Bronchial epithelial cell (primary cell): ENCODE results near the gene HYAL2. TPM values are rescaled to one million over a fixed set of nuclear protein-coding genes. Genes with fewer than 3 reads are reported as not detected.
A peak's percentile ranks its signal among the peaks of the same experiment; 100 is the strongest.

ENCODE experiments used
- DNase-seq: peaks from one replicate; pipeline ENCODE4 v3.0.0-alpha.2; 2010; ENCODE audit warnings: low read depth
- FAIRE-seq: peaks from 2 replicates; lab custom pipeline; 2011; peaks lifted over from hg19 to GRCh38; lab: Jason Lieb, UNC
- H3K27me3 ChIP-seq: 2 replicates; pipeline ENCODE4 v1.5.1; 2011; ENCODE audit warnings: low read length; ENCODE audit not compliant: control insufficient read depth, insufficient read depth
- H3K36me3 ChIP-seq: 2 replicates; pipeline ENCODE4 v1.5.1; 2011; ENCODE audit warnings: low read length; ENCODE audit not compliant: control insufficient read depth, insufficient read depth
- H3K4me3 ChIP-seq: 2 replicates; pipeline ENCODE4 v1.5.1; 2011; ENCODE audit warnings: mild to moderate bottlenecking, low read depth, low read length, control low read depth
- CTCF ChIP-seq: IDR thresholded peaks from 2 replicates; pipeline ENCODE4 v1.5.1; 2011; ENCODE audit warnings: mild to moderate bottlenecking, moderate library complexity, low read length, control low read depth, inconsistent platforms; ENCODE audit not compliant: insufficient read depth, severe bottlenecking
- total RNA-seq: library from RNA; depleted of rRNA; stranded (reverse); fragments of >200 nt; gene quantifications from 2 replicates; pipeline ENCODE4 v1.2.1, GENCODE V29; 2014

Gene HYAL2
- total RNA-seq, 1 donor from 2014 or later: 55.0 TPM

DNA sequence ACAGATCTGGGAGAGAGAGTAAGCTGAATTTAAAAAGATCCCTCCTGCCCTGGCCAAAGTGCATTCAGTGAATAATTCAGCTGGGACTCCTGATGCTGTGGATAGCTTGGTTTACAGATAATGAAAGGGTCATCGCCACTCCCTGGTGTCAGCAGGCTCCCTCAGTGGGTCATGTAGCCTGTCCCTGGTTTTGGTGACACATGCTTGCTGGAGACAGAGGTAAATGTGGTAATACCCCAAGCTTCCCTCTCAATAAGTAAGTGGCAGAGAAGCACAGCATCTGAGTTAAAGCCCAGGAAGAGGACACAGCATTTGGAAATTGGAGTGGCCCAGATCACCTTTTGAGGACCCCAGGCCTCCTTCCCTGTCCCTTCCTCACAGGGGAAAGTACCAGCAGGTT lies 34.9 kb upstream of the HYAL2 start:
- Histone ChIP-seq H3K4me3 (peak overlapping the region; percentile 71), H3K36me3 (peaks cover 24% of the 10 kb centered on the region), H3K27me3 (no peaks in the 10 kb centered on the region)
- FAIRE-seq (no peak), DNase-seq (no peak)
- no peak for TF ChIP-seq CTCF

GRCh38 chr3:50356553-50356952 lies 34.0 kb upstream of the HYAL2 start:
- Histone ChIP-seq H3K27me3 (no peaks in the 10 kb centered on the region), H3K36me3 (peaks cover 25% of the 10 kb centered on the region), H3K4me3 (no peak overlapping the region)
- DNase-seq (peak; percentile 44), FAIRE-seq (no peak)
- TF ChIP-seq CTCF: no peak

GRCh38 chr3:50355829-50356552 lies 33.4 kb upstream of the HYAL2 start:
- DNase-seq (no peak), FAIRE-seq (no peak)
- Histone ChIP-seq H3K27me3 (no peaks in the 10 kb centered on the region), H3K36me3 (peaks cover 25% of the 10 kb centered on the region), H3K4me3 (no peak overlapping the region)
- TF ChIP-seq CTCF: no peak

DNA sequence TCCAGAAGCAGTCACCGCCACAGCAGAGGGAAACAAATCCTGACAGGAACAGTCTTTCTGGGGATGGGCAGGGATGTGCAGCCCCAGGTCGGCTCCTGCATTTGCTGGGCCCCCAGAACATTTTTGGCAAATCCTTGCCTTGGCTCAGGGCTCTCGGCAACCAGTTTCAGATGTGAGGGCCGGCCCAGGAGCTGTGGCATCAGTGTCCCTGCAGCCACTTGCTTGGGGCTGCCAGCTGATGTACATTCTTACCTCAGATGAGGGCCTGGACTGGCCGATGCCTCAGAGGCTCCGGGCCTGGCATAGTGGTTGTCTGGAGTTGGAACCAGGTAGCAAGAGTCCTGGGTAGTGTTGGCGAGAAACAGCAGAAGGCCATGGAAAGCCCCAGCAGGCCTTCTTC lies 32.3 kb upstream of the HYAL2 start:
- no peak for TF ChIP-seq CTCF
- no peak for FAIRE-seq
- no peaks in the 10 kb centered on the region for H3K27me3 ChIP-seq
- no peak overlapping the region for H3K4me3 ChIP-seq
- peaks cover 25% of the 10 kb centered on the region for H3K36me3 ChIP-seq
- DNase-seq: no peak

GRCh38 chr3:50354186-50354764 lies 31.7 kb upstream of the HYAL2 start:
- Histone ChIP-seq H3K27me3 (no peaks in the 10 kb centered on the region), H3K36me3 (peaks cover 27% of the 10 kb centered on the region), H3K4me3 (no peak overlapping the region)
- no peak for DNase-seq
- FAIRE-seq: no peak
- TF ChIP-seq CTCF: no peak
